A172 (cell line): ENCODE measurements around the gene DENND1C. TPM values are rescaled to one million over a fixed set of nuclear protein-coding genes. Genes with fewer than 3 reads are reported as not detected.

Experiments
- DNase-seq: peaks from one replicate; pipeline ENCODE4 v3.0.0-alpha.2; 2015; ENCODE audit warnings: low spot score
- total RNA-seq: library from RNA; depleted of rRNA; stranded (reverse); fragments of >200 nt; shearing (Covaris generic); gene quantifications from 2 replicates; pipeline ENCODE4 v1.2.3, GENCODE V29; 2014

Gene DENND1C
- total RNA-seq, 1 experiment from 2014 or later: not detected

- DNase-seq: no peak
Measured at GRCh38 chr19:6480848-6481415, 655 bp downstream of the DENND1C start.

GRCh38 chr19:6479836-6480398, 1.7 kb downstream of the DENND1C start:
- DNase-seq: no peak

- DNase-seq: no peak
Measured at GRCh38 chr19:6478815-6479214, 2.8 kb downstream of the DENND1C start.

DNA sequence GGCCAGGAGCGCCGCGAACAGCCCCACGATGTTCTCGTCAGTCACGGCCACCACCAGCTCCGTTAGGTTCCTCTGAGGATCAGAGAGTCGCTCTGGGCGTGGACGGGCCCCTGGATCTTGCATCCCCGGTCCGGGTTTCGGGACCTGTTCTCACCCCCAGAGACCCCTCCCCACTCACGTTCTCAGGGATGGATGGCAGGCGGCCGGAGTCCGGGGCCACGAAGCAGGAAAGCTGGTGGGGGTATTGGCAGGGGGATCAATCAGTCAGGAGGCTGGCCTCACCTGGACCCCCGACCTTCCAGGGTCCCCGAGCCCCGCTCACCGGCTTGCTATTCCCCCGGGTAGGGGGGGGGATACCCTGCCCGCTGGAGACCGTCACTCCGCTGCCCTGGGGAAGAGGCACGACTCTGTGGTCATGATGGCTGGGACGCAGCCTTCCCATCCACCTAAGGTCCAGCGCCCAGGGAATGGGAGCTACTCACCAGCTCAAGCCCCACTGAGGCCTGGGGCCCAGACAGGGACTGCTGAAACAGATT, 4.6 kb downstream of the DENND1C start:
- no peak for DNase-seq

DNA sequence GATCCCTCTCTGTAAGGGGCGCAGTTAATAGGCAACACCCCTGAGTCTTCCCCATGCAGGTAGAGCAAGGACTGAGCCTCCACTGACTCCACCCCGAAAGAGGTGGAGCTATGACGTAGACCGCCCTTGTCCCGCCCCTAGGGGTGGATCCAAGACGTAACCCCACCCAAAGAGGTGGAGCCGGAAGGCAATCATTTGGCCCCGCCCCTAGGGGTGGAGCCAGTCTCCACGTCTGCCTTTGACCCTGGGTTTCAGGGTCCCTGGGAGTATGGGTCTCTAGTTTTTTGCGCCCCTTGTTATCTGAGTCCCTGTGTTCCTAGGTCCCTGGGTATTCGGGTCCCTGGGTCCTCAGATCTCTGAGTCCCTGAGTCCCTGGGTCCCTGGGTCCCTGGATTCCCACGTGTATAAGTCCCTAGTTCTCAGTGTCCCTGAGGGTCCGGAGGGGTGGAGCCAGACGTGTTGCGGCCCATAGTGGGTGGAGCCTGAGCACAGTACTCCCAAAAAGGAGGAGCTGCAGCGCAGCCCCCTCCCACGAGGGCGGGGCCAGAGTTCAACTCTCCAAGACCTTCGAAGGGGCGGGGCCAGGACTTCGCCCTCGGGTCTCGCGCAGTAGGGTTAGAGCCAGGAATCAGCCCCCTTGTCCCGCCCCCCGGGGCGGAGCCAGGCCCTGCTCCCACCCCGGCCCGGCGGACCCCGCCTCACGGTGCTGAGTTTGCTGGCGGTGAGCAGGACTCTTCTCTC, 5.3 kb downstream of the DENND1C start:
- DNase-seq: peak; percentile 16

- DNase-seq: no peak
Measured at GRCh38 chr19:6475321-6476108, 6.1 kb downstream of the DENND1C start.

DNA sequence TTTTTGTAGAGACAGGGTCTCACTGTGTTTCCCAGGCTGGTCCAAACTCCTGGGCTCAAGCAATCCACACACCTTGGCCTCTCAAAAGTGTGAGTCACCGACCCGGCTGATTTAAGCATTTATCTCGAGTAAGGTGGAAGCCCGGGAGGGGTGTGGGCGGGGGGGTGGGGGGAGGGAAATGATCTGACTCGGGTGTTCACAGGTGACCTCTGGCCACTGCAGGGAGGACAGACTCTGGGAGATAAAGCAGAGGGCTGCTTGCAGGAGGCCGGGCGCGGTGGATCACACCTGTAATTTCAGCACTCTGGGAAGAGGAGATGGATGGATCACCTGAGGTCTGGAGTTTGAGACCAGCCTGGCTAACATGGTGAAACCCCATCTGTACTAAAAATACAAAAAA, 7.9 kb downstream of the DENND1C start:
- DNase-seq: no peak

DNA sequence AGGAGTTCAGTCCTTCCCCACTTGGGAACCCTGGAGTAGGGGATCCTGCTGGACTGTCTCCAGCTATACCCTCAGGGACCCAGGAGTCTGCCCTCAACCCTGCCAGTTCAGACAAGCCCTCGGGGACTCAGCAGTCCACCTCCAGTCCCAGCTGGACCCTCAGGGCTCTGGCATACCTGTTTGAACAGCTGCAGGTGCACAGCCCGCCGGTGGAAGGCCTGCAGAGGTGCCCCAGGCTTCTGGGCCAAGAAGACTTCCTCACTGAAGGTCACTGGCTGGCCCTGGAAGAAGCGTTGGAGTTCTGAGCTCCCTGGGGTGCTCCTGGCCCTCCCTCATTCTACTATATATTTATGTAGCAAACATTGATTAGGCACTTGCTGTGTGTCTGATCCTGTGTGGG, 8.9 kb downstream of the DENND1C start:
- DNase-seq: no peak

DNA sequence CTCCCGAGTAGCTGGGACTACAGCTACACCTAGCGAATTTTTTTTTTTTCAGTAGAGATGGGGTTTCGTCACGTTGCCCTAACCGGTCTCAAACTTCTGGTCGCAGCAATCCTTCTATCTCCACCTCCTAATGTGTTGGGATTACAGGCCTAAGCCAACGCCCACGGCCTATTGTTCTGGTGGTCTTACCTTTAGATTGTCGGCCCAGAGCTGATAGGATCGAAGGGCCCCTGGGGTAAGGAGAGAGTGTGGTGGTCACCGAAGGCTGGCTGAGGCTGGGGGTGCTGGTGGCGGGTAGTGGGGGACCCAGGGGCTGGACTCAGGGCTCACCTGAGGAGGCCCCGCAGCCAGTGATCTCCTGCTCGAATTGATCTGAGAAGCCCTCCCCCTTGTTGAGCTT, 10.5 kb downstream of the DENND1C start:
- no peak for DNase-seq

DNA sequence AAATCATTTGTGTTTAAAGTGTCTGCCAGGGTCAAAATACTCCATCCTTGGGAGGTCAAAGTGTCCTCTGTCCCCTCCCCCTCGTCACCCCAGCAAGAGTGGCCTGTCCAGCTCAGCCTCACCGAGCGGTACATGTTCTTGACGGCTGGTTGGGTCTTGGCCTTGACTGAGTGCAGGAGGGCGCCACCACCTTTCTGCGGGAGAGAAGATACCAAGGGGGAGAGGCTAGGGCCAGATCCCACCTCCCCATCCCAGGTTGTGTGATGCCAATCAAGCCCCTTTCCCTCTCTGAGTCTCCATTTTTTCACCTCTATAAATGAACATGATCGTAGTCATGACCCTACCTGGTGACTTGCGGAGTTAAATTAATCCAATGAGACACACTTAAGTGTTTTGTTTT, 11.4 kb downstream of the DENND1C start:
- no peak for DNase-seq

- no peak for DNase-seq
Measured at GRCh38 chr19:6467384-6467783, 14.2 kb downstream of the DENND1C start.

DNA sequence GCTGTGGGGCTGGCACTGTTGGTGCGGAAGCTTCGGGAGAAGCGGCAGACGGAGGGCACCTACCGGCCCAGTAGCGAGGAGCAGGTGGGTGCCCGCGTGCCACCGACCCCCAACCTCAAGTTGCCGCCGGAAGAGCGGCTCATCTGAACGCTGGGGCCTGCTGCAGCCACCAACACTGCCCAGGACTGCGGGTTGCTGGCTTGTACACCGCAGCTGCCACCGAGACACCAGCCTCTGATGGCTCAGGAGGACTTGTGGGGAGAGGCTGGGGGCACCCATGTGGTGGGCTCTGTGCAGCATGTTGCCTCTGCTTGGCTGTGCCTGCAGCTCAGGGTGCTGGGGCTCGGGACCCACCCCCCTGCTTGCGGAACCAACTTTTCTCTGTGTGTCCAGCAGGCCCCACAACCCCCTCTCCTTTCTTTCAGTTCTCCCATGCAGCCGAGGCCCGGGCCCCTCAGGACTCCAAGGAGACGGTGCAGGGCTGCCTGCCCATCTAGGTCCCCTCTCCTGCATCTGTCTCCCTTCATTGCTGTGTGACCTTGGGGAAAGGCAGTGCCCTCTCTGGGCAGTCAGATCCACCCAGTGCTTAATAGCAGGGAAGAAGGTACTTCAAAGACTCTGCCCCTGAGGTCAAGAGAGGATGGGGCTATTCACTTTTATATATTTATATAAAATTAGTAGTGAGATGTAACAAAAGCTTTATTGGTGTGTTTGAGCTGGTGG, 14.9 kb downstream of the DENND1C start:
- no peak for DNase-seq

DNA sequence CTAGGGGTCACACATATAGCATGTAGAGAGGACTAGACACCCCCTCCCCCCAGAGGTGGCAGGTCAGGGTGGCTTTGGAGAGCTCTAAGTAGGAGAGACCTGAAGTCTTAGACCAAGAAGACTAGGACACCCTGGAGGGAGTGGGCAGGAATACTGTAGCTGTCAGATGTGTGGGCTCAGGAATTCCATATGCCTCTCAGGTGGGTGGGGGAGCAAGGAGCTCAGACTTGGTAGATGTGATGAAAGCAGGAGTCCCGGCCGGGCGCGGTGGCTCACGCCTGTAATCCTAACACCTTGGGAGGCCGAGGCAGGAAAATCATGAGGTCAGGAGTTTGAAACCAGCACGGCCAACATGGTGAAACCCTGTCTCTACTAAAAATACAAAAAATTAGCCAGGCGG, 15.9 kb downstream of the DENND1C start:
- no peak for DNase-seq

- DNase-seq: no peak
Measured at GRCh38 chr19:6465006-6465405, 16.6 kb downstream of the DENND1C start.

DNA sequence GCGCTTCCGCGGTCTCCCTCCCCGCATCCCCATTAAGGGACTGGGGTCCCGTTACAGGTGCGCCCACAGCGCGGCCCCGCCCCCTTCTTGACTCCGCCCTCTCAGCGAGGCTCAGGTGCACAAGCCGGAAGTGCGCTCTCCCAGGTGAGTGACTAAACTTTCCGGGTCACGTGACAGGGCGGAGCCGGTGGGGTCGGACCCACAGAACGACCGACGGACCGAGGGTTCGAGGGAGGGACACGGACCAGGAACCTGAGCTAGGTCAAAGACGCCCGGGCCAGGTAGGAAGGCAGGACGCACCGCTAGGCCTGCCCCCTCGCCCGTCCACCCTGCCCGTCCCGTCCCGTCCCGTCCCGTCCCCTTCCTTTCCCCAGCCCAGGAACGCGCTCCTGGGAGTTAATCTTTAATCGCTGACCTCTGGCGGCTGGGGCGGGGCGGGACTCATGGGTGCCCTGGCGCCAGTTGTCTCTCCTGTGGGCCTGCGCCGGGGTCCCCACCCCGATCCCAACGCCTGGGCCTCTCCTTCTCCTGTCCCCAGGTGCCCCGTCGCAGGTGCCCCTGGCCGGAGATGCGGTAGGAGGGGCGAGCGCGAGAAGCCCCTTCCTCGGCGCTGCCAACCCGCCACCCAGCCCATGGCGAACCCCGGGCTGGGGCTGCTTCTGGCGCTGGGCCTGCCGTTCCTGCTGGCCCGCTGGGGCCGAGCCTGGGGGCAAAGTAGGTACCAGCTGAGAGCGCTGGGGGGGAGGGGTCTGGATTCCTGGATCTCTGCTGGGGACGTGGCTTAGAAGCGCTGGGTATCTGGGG, 17.3 kb downstream of the DENND1C start, which contains the start of gene CRB3:
CRB3 (plus strand) TSS at position 202 of the 804 bp plus-strand sequence; CDS start at position 633, 431 bp downstream.
- no peak for DNase-seq

- peak; percentile 98 for DNase-seq
Measured at GRCh38 chr19:6460099-6460884, 21.3 kb downstream of the DENND1C start.

- peak; percentile 65 for DNase-seq
Measured at GRCh38 chr19:6459262-6460098, 22.1 kb downstream of the DENND1C start, which contains the start of gene SLC25A23. SLC25A23 (minus strand) TSS chr19:6459792; CDS start chr19:6459628, 164 bp downstream.

DNA sequence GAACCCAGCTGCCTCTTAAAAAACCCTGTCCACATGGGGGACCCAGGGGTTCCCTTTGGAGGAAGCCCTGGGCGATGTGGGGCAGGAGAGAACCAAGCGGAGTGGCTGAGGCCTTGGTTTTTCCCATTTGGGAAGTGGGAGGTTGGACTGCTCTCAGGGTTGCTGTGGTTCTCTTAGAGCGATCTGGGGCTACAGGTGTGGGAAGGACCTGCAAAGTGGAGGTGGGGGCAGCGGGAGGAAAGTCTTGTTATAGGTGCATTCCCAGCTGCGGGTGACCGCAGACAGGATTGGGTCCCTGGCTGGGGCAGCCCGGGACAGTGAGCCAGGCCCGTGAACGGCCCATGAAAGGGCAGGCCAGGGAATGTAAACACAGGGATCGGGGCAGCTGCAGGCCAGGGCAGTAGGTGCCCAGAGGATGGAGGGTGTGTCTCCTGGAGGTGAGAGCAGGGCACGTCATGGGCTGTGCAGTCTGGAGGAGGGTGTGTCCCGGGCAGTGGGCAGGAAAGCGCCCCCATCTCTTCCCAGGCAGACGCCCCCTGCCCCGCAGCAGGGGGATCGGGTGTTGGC, 22.8 kb downstream of the DENND1C start:
- no peak for DNase-seq
